Skeletal muscle tissue (tissue), 4 donors: Measurements from ENCODE around the gene TSPEAR. TPM values are rescaled to one million over a fixed set of nuclear protein-coding genes. Genes with fewer than 3 reads are reported as not detected.
"Not testable (repeated sequence)": the region's sequence is repeated elsewhere in the genome, so short reads cannot be mapped to it uniquely, and the experiment has no call there.

Experiments used
- H3K27ac ChIP-seq: one replicate; pipeline ENCODE4 v1.7.0; 2013; ENCODE audit warnings: mild to moderate bottlenecking, low read depth, low read length, inconsistent platforms
- H3K27me3 ChIP-seq, 3 donors: one replicate each; pipeline ENCODE4 v1.7.0; 2013; ENCODE audit warnings: low read length in 3 of 3; ENCODE audit not compliant: control insufficient read depth in 3 of 3, insufficient read depth in 3 of 3
- H3K36me3 ChIP-seq, 3 donors: one replicate each; pipeline ENCODE4 v1.7.0; 2013; ENCODE audit warnings: low read length in 3 of 3; ENCODE audit not compliant: control insufficient read depth in 3 of 3, insufficient read depth in 3 of 3
- H3K4me1 ChIP-seq, 3 donors: one replicate each; pipeline ENCODE4 v1.7.0; 2013; ENCODE audit warnings: low read length in 3 of 3, mild to moderate bottlenecking in 3 of 3; ENCODE audit not compliant: control insufficient read depth in 3 of 3, insufficient read depth in 3 of 3
- H3K4me3 ChIP-seq, 3 donors: one replicate each; pipeline ENCODE4 v1.7.0; 2013; ENCODE audit warnings: low read length in 3 of 3
- H3K9ac ChIP-seq, 3 donors: one replicate each; pipeline ENCODE4 v1.7.0; 2013; ENCODE audit warnings: low read length in 3 of 3, mild to moderate bottlenecking in 3 of 3, moderate library complexity in 2 of 3, low read depth in 1 of 3
- H3K9me3 ChIP-seq, 3 donors: one replicate each; pipeline ENCODE4 v1.7.0; 2013; ENCODE audit warnings: low read length in 3 of 3; ENCODE audit not compliant: control insufficient read depth in 3 of 3
- total RNA-seq: library from RNA; depleted of rRNA; stranded (reverse); fragments of >200 nt; gene quantifications from one replicate; pipeline ENCODE4 v1.2.3, GENCODE V29; 2014
- donor health status: Osteomylitis.

The TSPEAR gene
- total RNA-seq, 1 donor from 2014 or later: not detected

GRCh38 chr21:44578371-44579055, 132.9 kb downstream of the TSPEAR start:
- no peak overlapping the region for H3K27ac ChIP-seq
- H3K9ac ChIP-seq: no peak overlapping the region
- H3K9me3 ChIP-seq: peaks cover 1 to 8% (median 6%) of the 10 kb centered on the region in 3 donors
- H3K27me3 ChIP-seq: peaks cover 10 to 35% (median 30%) of the 10 kb centered on the region in 3 donors
- no peaks in the 10 kb centered on the region for H3K36me3 ChIP-seq
- no peak overlapping the region for H3K4me3 ChIP-seq
- no peaks in the 10 kb centered on the region for H3K4me1 ChIP-seq

- Histone ChIP-seq H3K4me1 (no peaks in the 10 kb centered on the region), H3K9ac (no peak overlapping the region), H3K27me3 (peaks cover 8 to 52% (median 42%) of the 10 kb centered on the region in 3 donors), H3K4me3 (no peak overlapping the region), H3K36me3 (no peaks in the 10 kb centered on the region), H3K9me3 (peaks cover 0 to 8% (median 2%) of the 10 kb centered on the region in 3 donors), H3K27ac (no peak overlapping the region)
These were observed 135.3 kb downstream of the TSPEAR start for GRCh38 chr21:44576025-44576420.

GRCh38 chr21:44575307-44576024, 135.9 kb downstream of the TSPEAR start:
- Histone ChIP-seq H3K9me3 (peaks cover 0 to 7% (median 0%) of the 10 kb centered on the region in 3 donors), H3K27ac (no peak overlapping the region), H3K27me3 (peaks cover 9 to 54% (median 42%) of the 10 kb centered on the region in 3 donors), H3K36me3 (no peaks in the 10 kb centered on the region), H3K4me3 (no peak overlapping the region), H3K4me1 (no peaks in the 10 kb centered on the region), H3K9ac (no peak overlapping the region)

GRCh38 chr21:44574457-44575306, 136.7 kb downstream of the TSPEAR start:
- Histone ChIP-seq H3K36me3 (no peaks in the 10 kb centered on the region), H3K27ac (no peak overlapping the region), H3K4me3 (no peak overlapping the region), H3K9me3 (peaks cover 0 to 7% (median 0%) of the 10 kb centered on the region in 3 donors), H3K4me1 (no peaks in the 10 kb centered on the region), H3K27me3 (peaks cover 15 to 57% (median 48%) of the 10 kb centered on the region in 3 donors), H3K9ac (no peak overlapping the region)

- H3K9me3 ChIP-seq, H3K27ac ChIP-seq, H3K36me3 ChIP-seq, H3K4me1 ChIP-seq, H3K4me3 ChIP-seq, H3K9ac ChIP-seq: not testable (repeated sequence)
- peaks cover 18 to 57% (median 55%) of the 10 kb centered on the region in 3 donors for H3K27me3 ChIP-seq
These were observed 137.5 kb downstream of the TSPEAR start, which contains the start of gene KRTAP10-4 for GRCh38 chr21:44573630-44574456. Gene KRTAP10-4 (plus strand): TSS chr21:44573729. CDS start chr21:44573759, 30 bp downstream.

GRCh38 chr21:44572959-44573583, 138.3 kb downstream of the TSPEAR start:
- Histone ChIP-seq H3K9ac (no peak overlapping the region), H3K27ac (no peak overlapping the region), H3K4me1 (no peaks in the 10 kb centered on the region), H3K27me3 (peaks cover 14 to 61% (median 58%) of the 10 kb centered on the region in 3 donors), H3K4me3 (no peak overlapping the region), H3K36me3 (no peaks in the 10 kb centered on the region), H3K9me3 (peaks cover 0 to 7% (median 0%) of the 10 kb centered on the region in 3 donors)

GRCh38 chr21:44571844-44572782, 139.3 kb downstream of the TSPEAR start:
- Histone ChIP-seq H3K27ac (no peak overlapping the region), H3K27me3 (peaks cover 18 to 63% (median 58%) of the 10 kb centered on the region in 3 donors), H3K36me3 (no peaks in the 10 kb centered on the region), H3K9ac (no peak overlapping the region), H3K4me1 (no peaks in the 10 kb centered on the region), H3K9me3 (peaks cover 0 to 4% (median 0%) of the 10 kb centered on the region in 3 donors), H3K4me3 (no peak overlapping the region)

- H3K27me3 ChIP-seq: peaks cover 18 to 63% (median 58%) of the 10 kb centered on the region in 3 donors
These were observed 140.1 kb downstream of the TSPEAR start for GRCh38 chr21:44571296-44571695.

More at GRCh38 chr21:44571296-44571695, 140.1 kb downstream of the TSPEAR start:
- no peaks in the 10 kb centered on the region for H3K4me1 ChIP-seq
- H3K27ac ChIP-seq: no peak overlapping the region
- H3K4me3 ChIP-seq: no peak overlapping the region
- H3K9me3 ChIP-seq: peaks cover 0 to 4% (median 0%) of the 10 kb centered on the region in 3 donors
- H3K9ac ChIP-seq: no peak overlapping the region
- H3K36me3 ChIP-seq: no peaks in the 10 kb centered on the region
